ENCODE measurements around the gene ADAM12. TPM values are rescaled to one million over a fixed set of nuclear protein-coding genes. Genes with fewer than 3 reads are reported as not detected.

The ADAM12 gene
- total RNA-seq, 1 experiment from 2014 or later, result not detected

DNA sequence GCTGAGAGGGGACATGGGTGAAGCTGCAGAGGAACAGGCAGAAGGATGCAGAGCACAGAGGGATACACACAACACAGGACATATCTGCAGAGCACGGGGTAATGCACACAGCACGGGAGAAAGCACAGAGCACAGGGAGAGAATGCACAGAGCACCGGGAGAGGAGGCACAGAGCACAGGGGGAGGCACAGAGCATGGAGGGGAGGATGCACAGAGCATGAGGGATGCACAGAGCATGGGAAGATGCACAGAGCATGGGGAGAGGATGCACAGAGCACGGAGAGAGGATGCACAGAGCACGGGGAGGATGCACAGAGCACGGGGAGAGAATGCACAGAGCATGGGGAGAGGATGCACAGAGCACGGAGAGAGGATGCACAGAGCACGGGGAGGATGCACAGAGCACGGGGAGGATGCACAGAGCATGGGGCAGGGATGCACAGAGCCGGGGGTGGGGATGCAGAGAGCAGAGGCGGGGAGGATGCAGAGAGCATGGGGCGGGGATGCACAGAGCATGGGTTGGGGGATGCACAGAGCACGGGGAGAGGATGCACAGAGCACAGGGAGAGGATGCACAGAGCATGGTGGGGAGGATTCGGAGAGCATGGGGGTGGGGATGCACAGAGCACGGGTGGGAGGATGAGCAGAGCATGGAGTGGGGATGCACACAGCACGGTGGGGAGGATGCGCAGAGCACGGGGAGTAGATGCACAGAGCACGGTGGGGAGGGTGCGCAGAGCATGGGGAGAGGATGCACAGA is 230.0 kb downstream of the ADAM12 start:
- TF ChIP-seq POLR2AphosphoS5 (IDR thresholded peaks at IDR 0.05; ENCODE audit: low read depth, low read length) (no peak), TCF7L2 (IDR thresholded peaks at IDR 0.05; ENCODE audit: borderline replicate concordance, extremely low read depth, insufficient read depth, insufficient read length) (no peak), SRF (IDR thresholded peaks at IDR 0.05; ENCODE audit: low read depth) (no peak), CEBPB (IDR thresholded peaks at IDR 0.05; ENCODE audit: low read depth) (no peak), SIN3A (IDR thresholded peaks at IDR 0.05; ENCODE audit: low read depth) (no peak), CBX3 (IDR thresholded peaks at IDR 0.05; ENCODE audit: low read depth) (no peak), EZH2 (IDR thresholded peaks at IDR 0.05) (no peak), FOSL1 (IDR thresholded peaks at IDR 0.05; ENCODE audit: low read depth) (no peak)
- TF ChIP-seq, protein P1, sequence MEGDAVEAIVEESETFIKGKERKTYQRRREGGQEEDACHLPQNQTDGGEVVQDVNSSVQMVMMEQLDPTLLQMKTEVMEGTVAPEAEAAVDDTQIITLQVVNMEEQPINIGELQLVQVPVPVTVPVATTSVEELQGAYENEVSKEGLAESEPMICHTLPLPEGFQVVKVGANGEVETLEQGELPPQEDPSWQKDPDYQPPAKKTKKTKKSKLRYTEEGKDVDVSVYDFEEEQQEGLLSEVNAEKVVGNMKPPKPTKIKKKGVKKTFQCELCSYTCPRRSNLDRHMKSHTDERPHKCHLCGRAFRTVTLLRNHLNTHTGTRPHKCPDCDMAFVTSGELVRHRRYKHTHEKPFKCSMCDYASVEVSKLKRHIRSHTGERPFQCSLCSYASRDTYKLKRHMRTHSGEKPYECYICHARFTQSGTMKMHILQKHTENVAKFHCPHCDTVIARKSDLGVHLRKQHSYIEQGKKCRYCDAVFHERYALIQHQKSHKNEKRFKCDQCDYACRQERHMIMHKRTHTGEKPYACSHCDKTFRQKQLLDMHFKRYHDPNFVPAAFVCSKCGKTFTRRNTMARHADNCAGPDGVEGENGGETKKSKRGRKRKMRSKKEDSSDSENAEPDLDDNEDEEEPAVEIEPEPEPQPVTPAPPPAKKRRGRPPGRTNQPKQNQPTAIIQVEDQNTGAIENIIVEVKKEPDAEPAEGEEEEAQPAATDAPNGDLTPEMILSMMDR (IDR thresholded peaks at IDR 0.05 in 2 of 3, conservative IDR thresholded peaks at IDR 0.05 in 1 of 3; ENCODE audit: borderline replicate concordance in 1 of 3, insufficient read depth in 1 of 3, low read depth in 2 of 3, low read length in 2 of 3), result no peak
- Histone ChIP-seq H3K36me3 (ENCODE audit: control insufficient read depth in 1 of 2, insufficient read depth in 2 of 2, low read length in 2 of 2) (no peaks in the 10 kb centered on the region), H3K4me1 (ENCODE audit: control insufficient read depth in 1 of 2, insufficient read depth in 2 of 2, low read length in 2 of 2) (no peaks in the 10 kb centered on the region), H3K4me3 (replicated peaks in 1 of 2; ENCODE audit: low read depth in 1 of 2, low read length in 2 of 2) (no peak overlapping the region), H3K9me2 (ENCODE audit: insufficient read depth) (no peaks in the 10 kb centered on the region), H3K9ac (ENCODE audit: low read length) (no peak overlapping the region), H3K9me3 (ENCODE audit: control insufficient read depth in 1 of 2, insufficient read depth in 1 of 2, low read depth in 1 of 2, low read length in 2 of 2) (no peaks in the 10 kb centered on the region), H3K27me3 (ENCODE audit: insufficient read depth, low read length) (peaks cover 55% of the 10 kb centered on the region), H4K20me1 (ENCODE audit: insufficient read depth) (no peaks in the 10 kb centered on the region), H2AFZ (ENCODE audit: low read depth, low read length, poor library complexity, severe bottlenecking) (no peak overlapping the region), H3K27ac (ENCODE audit: low read depth, low read length) (no peak overlapping the region), H3K4me2 (ENCODE audit: low read length) (no peak overlapping the region), H3K79me2 (ENCODE audit: insufficient read depth, low read length) (no peaks in the 10 kb centered on the region)
- RAD21 ChIA-PET (ENCODE audit: low non-redundant PET in 1 of 2, low total read pairs in 2 of 2, uncharacterized antibody in 2 of 2, unreplicated experiment in 2 of 2), result no interaction called here
- CTCF ChIA-PET, result no interaction called here
- DNase-seq (ENCODE audit: low read depth, low spot score) (no peak), ATAC-seq (no peak)
- BruUV-seq (replicated peaks), result no TSS peak
- POLR2A ChIA-PET, result no interaction called here
- intact Hi-C loops (cut with micrococcal nuclease), result no loop called here
